Neural progenitor cell (in vitro differentiated cells): ENCODE results near the gene PLXNB1.
"Not testable (repeated sequence)": the region's sequence is repeated elsewhere in the genome, so short reads cannot be mapped to it uniquely, and the experiment has no call there.

Experiments used
- CTCF ChIP-seq: fragments of 200-600 bp; sonication (generic); IDR thresholded peaks from 2 replicates; pipeline ENCODE4 v1.5.1; 2017; ENCODE audit warnings: antibody characterized with exemption, mild to moderate bottlenecking
- EZH2 ChIP-seq: fragments of 200-600 bp; sonication (generic); IDR thresholded peaks from 2 replicates; pipeline ENCODE4 v1.6.1; 2017; ENCODE audit warnings: antibody characterized with exemption, mild to moderate bottlenecking, moderate library complexity
- EZH2phosphoT487 ChIP-seq: fragments of 200-600 bp; sonication (generic); IDR thresholded peaks from 2 replicates; pipeline ENCODE4 v1.6.1; 2017; ENCODE audit warnings: antibody characterized with exemption

DNA sequence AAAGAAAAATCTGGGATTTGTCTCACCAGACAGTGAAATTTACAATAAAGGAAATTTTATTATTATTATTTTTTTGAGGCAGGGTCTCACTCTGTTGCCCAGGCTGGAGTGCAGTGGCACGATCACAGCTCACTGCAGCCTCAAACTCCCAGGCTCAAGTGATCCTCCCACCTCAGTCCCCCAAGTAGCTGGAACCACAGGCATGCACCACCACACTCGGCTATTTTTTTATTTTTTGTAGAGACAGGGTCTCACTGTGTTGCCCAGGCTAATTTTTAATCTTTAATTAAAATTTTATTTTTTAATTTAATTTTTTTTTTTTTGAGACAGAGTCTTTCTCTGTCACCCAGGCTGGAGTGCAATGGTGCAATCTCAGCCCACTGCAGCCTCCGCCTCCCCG is 44.1 kb upstream of the PLXNB1 start:
- not testable (repeated sequence) for TF ChIP-seq CTCF, EZH2, EZH2phosphoT487
